Inferior parietal cortex (tissue), 1 donor: Measurements from ENCODE around the gene PDS5A.
"Not testable (repeated sequence)": the region's sequence is repeated elsewhere in the genome, so short reads cannot be mapped to it uniquely, and the experiment has no call there.

ENCODE experiments used
- DNase-seq: peaks from one replicate; pipeline ENCODE4 v3.0.0-alpha.2; 2016; ENCODE audit errors: extremely low spot score

Gene PDS5A

GRCh38 chr4:39970671-39971640 lies 6.8 kb downstream of the PDS5A start:
- peak; percentile 10 for DNase-seq

- DNase-seq: no peak
These were observed 14.1 kb downstream of the PDS5A start for GRCh38 chr4:39963656-39964055.

GRCh38 chr4:39961311-39961877 lies 16.3 kb downstream of the PDS5A start:
- DNase-seq: no peak

GRCh38 chr4:39950861-39951481 lies 26.7 kb downstream of the PDS5A start:
- no peak for DNase-seq

- no peak for DNase-seq
These were observed 29.7 kb downstream of the PDS5A start for GRCh38 chr4:39947963-39948362.

- DNase-seq: no peak
These were observed 30.3 kb downstream of the PDS5A start for GRCh38 chr4:39947417-39947816.

- DNase-seq: not testable (repeated sequence)
These were observed 33.5 kb downstream of the PDS5A start for GRCh38 chr4:39944245-39944644.

- no peak for DNase-seq
These were observed 35.2 kb downstream of the PDS5A start for GRCh38 chr4:39942507-39942906.

- no peak for DNase-seq
These were observed 36.0 kb downstream of the PDS5A start for GRCh38 chr4:39941682-39942217.

GRCh38 chr4:39937683-39938268 lies 39.9 kb downstream of the PDS5A start:
- no peak for DNase-seq

- no peak for DNase-seq
These were observed 40.9 kb downstream of the PDS5A start for GRCh38 chr4:39936565-39937418.

GRCh38 chr4:39933671-39934590 lies 43.8 kb downstream of the PDS5A start:
- no peak for DNase-seq

- DNase-seq: no peak
These were observed 44.8 kb downstream of the PDS5A start for GRCh38 chr4:39932776-39933402.

- DNase-seq: no peak
These were observed 46.2 kb downstream of the PDS5A start for GRCh38 chr4:39931441-39931901.

GRCh38 chr4:39928538-39928937 lies 49.2 kb downstream of the PDS5A start:
- no peak for DNase-seq

GRCh38 chr4:39924014-39924413 lies 53.7 kb downstream of the PDS5A start:
- DNase-seq: no peak

GRCh38 chr4:39922399-39922798 lies 55.3 kb downstream of the PDS5A start:
- DNase-seq: no peak

GRCh38 chr4:39913471-39913870 lies 64.2 kb downstream of the PDS5A start:
- DNase-seq: no peak

GRCh38 chr4:39910064-39910463 lies 67.6 kb downstream of the PDS5A start:
- DNase-seq: no peak
